ENCODE data around the gene CELA1.
"Not testable (repeated sequence)": the region's sequence is repeated elsewhere in the genome, so short reads cannot be mapped to it uniquely, and the experiment has no call there.

The CELA1 gene

GRCh38 chr12:51349026-51349425 lies 2.5 kb upstream of the CELA1 start:
- DNase-seq, result no peak

GRCh38 chr12:51348116-51348515 lies 1.6 kb upstream of the CELA1 start:
- no peak for DNase-seq

- no peak for DNase-seq
Observed at GRCh38 chr12:51345681-51346080, 798 bp downstream of the CELA1 start.

- no peak for DNase-seq
Observed at GRCh38 chr12:51343201-51343600, 3.3 kb downstream of the CELA1 start.

GRCh38 chr12:51342416-51342815 lies 4.1 kb downstream of the CELA1 start:
- DNase-seq, result no peak

GRCh38 chr12:51341251-51342007 lies 5.0 kb downstream of the CELA1 start:
- DNase-seq, result peak in 47 of 56 donors; percentile 13 to 78 (median 46)

GRCh38 chr12:51339750-51340149 lies 6.7 kb downstream of the CELA1 start:
- DNase-seq, result no peak

GRCh38 chr12:51337336-51337735 lies 9.1 kb downstream of the CELA1 start:
- DNase-seq, result not testable (repeated sequence)

GRCh38 chr12:51335931-51336330 lies 10.5 kb downstream of the CELA1 start:
- DNase-seq, result no peak

GRCh38 chr12:51334764-51335163 lies 11.7 kb downstream of the CELA1 start:
- DNase-seq, result no peak

- no peak for DNase-seq
Observed at GRCh38 chr12:51333536-51333935, 12.9 kb downstream of the CELA1 start.

GRCh38 chr12:51330186-51330585 lies 16.3 kb downstream of the CELA1 start:
- DNase-seq, result no peak

GRCh38 chr12:51329742-51330141 lies 16.7 kb downstream of the CELA1 start:
- DNase-seq, result no peak

GRCh38 chr12:51328587-51328986 lies 17.9 kb downstream of the CELA1 start:
- DNase-seq, result no peak

GRCh38 chr12:51326698-51327439 lies 19.6 kb downstream of the CELA1 start:
- DNase-seq, result peak in 9 of 56 donors; percentile 1 to 46 (median 9)

- DNase-seq, result no peak
Observed at GRCh38 chr12:51324953-51325352, 21.5 kb downstream of the CELA1 start.

- DNase-seq, result peak in 13 of 56 donors; percentile 2 to 27 (median 8)
Observed at GRCh38 chr12:51323966-51324895, 22.2 kb downstream of the CELA1 start, which contains the start of gene BIN2. BIN2 (minus strand) TSS chr12:51324174; CDS start chr12:51324102, 72 bp downstream.

GRCh38 chr12:51323317-51323960 lies 23.0 kb downstream of the CELA1 start:
- DNase-seq, result no peak

GRCh38 chr12:51322452-51322851 lies 24.0 kb downstream of the CELA1 start:
- DNase-seq, result no peak

GRCh38 chr12:51321882-51322281 lies 24.6 kb downstream of the CELA1 start:
- DNase-seq, result no peak
